Erythroblast (primary cell): ENCODE results near the gene DOK7.

ENCODE experiments used
- GATA1 ChIP-seq: IDR thresholded peaks from 2 replicates; pipeline ENCODE4 v1.6.1; 2011; ENCODE audit warnings: low read depth, mild to moderate bottlenecking, control low read depth, low read length, moderate library complexity
- POLR2A ChIP-seq: IDR thresholded peaks from 2 replicates; pipeline ENCODE4 v1.6.1; 2011; ENCODE audit warnings: mild to moderate bottlenecking, low read length

DNA sequence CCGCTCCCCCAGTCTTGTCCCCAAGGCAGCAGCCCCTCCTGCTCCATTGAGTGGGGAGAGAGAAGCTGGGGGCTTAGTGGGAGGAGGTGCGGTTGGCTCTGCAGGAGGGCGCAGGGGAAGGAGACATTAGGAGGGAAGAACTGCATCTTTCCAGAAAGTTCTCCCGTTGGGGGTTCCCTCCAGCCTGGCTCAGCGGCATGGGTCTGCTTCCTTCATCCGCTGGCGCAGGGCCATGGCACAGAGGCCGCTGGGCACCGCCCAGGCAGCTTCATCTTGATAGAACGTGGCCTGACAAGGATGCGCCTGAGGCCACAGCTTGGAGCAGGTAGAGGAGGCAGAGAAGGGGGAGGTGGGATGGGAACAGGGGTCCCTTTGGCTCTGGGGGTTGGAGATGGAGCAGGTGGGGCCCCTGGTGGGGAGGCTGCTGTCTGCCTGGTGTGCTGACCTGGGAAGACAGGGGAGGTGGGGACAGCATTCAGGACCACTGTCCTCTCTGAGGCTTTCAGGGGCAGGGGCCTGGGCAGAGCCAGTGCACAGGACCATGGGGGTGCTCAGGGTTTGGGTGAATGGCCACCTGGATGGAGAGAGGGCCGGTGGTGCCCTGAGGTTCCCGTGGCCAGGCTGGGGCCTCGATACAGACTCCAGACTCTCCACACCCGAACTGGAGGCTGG lies 12.1 kb downstream of the DOK7 start:
- no peak for TF ChIP-seq POLR2A
- no peak for TF ChIP-seq GATA1
